Suprapubic skin (tissue), 4 donors: ENCODE measurements around the gene MN1. TPM values are rescaled to one million over a fixed set of nuclear protein-coding genes. Genes with fewer than 3 reads are reported as not detected.
A peak's percentile ranks its signal among the peaks of the same experiment; 100 is the strongest.

ENCODE experiments used
- DNase-seq, 2 donors: peaks; one replicate each; pipeline ENCODE4 v3.0.0-alpha.2; 2019; ENCODE audit warnings: low spot score in 2 of 2
- H3K27ac ChIP-seq: fragments of 200-600 bp; sonication (generic); one replicate; pipeline ENCODE4 v1.5.1; 2019
- H3K27me3 ChIP-seq: fragments of 200-600 bp; sonication (generic); one replicate; pipeline ENCODE4 v1.5.1; 2019
- H3K36me3 ChIP-seq: fragments of 200-600 bp; sonication (generic); one replicate; pipeline ENCODE4 v1.5.1; 2019
- H3K4me1 ChIP-seq: fragments of 200-600 bp; sonication (generic); one replicate; pipeline ENCODE4 v1.5.1; 2019
- H3K4me3 ChIP-seq: fragments of 200-600 bp; sonication (generic); one replicate; pipeline ENCODE4 v1.5.1; 2019; ENCODE audit warnings: mild to moderate bottlenecking
- H3K9me3 ChIP-seq: fragments of 200-600 bp; sonication (generic); one replicate; pipeline ENCODE4 v1.5.1; 2019
- EP300 ChIP-seq: sonication (generic); formaldehyde crosslinking; IDR thresholded peaks from one replicate; pipeline ENCODE4 v1.6.1; 2017; ENCODE audit warnings: antibody characterized with exemption
- POLR2A ChIP-seq, 2 donors: fragments of 450-650 bp; IDR thresholded peaks; one replicate each; pipeline ENCODE4 v1.6.1; 2017; ENCODE audit warnings: antibody characterized with exemption in 2 of 2, mild to moderate bottlenecking in 2 of 2, moderate library complexity in 2 of 2
- POLR2AphosphoS5 ChIP-seq, 3 donors: sonication (generic); formaldehyde crosslinking; IDR thresholded peaks; one replicate each; pipeline ENCODE4 v1.6.1; 2017; ENCODE audit warnings: antibody characterized with exemption in 3 of 3
- WGBS: methylation state at CpG from one replicate; pipeline ENCODE4 v1.1.5; 2018; 5-methylcytosine and 5-hydroxymethylcytosine counted together
- total RNA-seq, 4 donors: library from RNA; depleted of rRNA; stranded (reverse); fragments of >200 nt; gene quantifications; one replicate each; pipeline ENCODE4 v1.1.0, GENCODE V29; 2016
- TF ChIP-seq, protein P1 (sequence below), 2 donors: fragments of 200-600 bp in 1 of 2; fragments of 450-650 bp in 1 of 2; sonication (generic) in 1 of 2; IDR thresholded peaks; one replicate each; pipeline ENCODE4 v1.5.1; 2016 to 2019; ENCODE audit warnings: antibody characterized with exemption in 2 of 2, mild to moderate bottlenecking in 1 of 2, moderate library complexity in 1 of 2

The MN1 gene
- total RNA-seq, 4 donors from 2014 or later = 1.7 to 6.5 (median 4.1) TPM

DNA sequence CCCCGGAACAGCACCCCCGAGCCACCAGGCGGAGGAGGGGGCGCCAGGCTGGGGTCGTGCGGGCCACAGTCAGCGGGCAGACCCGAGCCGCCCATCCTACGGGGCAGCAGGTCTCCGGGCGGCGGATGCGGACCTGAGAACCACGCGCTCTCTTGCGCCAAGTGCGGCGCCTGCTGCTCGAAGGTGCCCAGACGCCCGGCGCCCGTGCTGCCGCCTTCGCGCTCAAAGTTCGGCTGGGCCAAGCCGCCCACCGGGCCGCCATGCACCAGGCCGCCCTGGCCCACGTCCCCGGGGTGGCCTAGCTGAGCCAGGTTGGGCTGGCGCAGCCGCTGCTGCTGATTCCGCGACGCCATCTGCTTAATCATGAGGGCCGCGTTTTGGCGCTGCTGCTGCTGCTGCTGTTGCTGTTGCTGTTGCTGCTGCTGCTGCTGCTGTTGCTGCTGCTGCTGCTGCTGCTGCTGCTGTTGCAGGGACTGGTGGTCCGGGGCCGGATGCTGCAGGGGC is 3.0 kb downstream of the MN1 start:
- H3K27me3 ChIP-seq = peaks cover 21% of the 10 kb centered on the region
- 55% methylated on average over 13 of the region's 44 CpGs for WGBS
- no peak overlapping the region for H3K4me3 ChIP-seq
- TF ChIP-seq POLR2A (IDR thresholded peaks at IDR 0.05) (no peak), EP300 (no peak), POLR2AphosphoS5 (IDR thresholded peaks at IDR 0.05) (no peak)
- TF ChIP-seq, protein P1, sequence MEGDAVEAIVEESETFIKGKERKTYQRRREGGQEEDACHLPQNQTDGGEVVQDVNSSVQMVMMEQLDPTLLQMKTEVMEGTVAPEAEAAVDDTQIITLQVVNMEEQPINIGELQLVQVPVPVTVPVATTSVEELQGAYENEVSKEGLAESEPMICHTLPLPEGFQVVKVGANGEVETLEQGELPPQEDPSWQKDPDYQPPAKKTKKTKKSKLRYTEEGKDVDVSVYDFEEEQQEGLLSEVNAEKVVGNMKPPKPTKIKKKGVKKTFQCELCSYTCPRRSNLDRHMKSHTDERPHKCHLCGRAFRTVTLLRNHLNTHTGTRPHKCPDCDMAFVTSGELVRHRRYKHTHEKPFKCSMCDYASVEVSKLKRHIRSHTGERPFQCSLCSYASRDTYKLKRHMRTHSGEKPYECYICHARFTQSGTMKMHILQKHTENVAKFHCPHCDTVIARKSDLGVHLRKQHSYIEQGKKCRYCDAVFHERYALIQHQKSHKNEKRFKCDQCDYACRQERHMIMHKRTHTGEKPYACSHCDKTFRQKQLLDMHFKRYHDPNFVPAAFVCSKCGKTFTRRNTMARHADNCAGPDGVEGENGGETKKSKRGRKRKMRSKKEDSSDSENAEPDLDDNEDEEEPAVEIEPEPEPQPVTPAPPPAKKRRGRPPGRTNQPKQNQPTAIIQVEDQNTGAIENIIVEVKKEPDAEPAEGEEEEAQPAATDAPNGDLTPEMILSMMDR (IDR thresholded peaks at IDR 0.05) = no peak
- no peaks in the 10 kb centered on the region for H3K36me3 ChIP-seq
- H3K4me1 ChIP-seq = peaks cover 50% of the 10 kb centered on the region
- DNase-seq = no peak
- no peak overlapping the region for H3K27ac ChIP-seq
- no peaks in the 10 kb centered on the region for H3K9me3 ChIP-seq

DNA sequence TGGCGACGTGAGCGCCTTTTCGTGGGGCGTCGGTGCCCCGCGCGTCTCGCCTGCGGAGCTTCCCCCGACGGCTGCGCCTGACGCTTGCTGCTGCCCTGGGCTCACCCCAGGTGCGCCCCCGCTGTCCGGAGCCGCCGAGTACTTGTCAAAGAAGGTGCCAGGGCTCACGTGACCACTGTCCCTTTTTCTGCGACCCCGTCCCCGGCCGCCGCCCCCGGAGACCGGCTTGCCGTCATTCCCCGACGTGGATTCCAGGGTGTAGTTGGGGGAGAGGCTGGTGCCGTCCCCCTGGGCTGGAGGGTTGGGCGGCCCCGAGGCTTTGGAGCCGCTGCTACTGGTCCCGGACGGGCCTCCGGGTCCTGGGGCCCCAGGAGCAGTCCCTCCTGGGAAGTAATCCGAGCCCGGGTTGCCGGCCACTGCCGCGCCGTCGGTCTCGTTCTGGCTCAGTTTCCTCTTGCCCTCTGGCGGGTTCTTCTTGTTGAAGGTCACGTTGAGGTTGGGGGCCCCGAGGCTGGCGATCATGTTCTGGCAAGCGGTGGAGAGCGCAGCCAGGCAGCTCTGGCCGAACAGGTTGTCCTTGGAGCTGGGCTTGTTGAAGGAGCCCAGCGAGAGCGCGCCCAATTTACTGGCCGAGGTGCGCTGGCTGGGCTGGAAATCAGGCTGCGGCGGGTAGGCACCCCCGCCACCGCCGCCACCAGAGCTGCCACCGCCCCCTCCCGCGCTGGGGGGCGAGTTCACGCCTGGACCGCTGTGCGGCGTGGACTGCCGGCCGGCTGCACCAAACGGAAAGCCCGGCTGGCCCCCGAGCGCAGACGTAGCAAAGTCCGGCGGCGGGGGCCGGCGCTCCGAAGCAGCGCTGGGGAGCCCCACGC is 3.8 kb downstream of the MN1 start:
- Histone ChIP-seq H3K36me3 (no peaks in the 10 kb centered on the region), H3K27ac (no peak overlapping the region), H3K4me1 (peaks cover 48% of the 10 kb centered on the region), H3K27me3 (peaks cover 21% of the 10 kb centered on the region), H3K4me3 (peak overlapping the region; percentile 2), H3K9me3 (no peaks in the 10 kb centered on the region)
- WGBS = 82% methylated on average over 53 of the region's 86 CpGs
- no peak for DNase-seq
- TF ChIP-seq POLR2A (IDR thresholded peaks at IDR 0.05) = no peak
- TF ChIP-seq POLR2AphosphoS5 (IDR thresholded peaks at IDR 0.05) = no peak
- TF ChIP-seq EP300 = no peak
- TF ChIP-seq, protein P1 (IDR thresholded peaks at IDR 0.05) = no peak

DNA sequence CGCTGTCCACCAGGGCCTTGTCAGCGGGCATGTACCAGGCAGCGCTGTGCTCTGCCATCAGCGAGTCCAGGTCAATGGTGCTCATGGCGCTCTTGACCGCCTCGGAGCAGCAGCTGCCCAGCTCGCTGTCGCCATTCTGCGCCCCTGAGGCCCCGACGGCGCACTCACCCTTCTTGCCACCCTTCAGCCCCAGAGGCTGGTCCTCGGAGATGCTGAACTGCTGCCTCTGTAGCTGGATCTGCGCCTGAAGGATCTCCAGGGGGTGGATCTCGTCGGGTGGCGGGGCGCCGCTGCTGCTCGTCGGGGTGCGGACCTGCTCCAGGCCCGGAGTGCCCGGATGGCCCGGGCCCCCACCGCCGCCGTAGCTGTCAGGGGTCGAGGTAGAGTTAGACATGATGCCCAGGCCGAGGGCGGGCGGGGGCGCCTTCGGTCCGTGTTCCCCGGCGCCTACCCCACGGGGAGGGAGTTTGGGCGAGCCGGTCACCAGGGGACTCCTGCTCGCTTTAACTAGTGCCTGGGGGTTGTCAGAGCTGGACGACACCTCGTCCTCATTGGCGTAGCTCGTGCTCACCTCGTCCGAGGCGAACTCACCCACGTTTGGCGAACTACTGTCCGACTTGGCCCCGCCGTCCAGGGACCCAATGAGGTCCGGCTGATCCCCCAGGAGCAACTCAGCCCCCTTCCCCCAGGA is 4.6 kb downstream of the MN1 start:
- no peak overlapping the region for H3K27ac ChIP-seq
- H3K4me1 ChIP-seq = peaks cover 40% of the 10 kb centered on the region
- no peaks in the 10 kb centered on the region for H3K36me3 ChIP-seq
- 91% methylated on average over 35 of the region's 55 CpGs for WGBS
- no peak for TF ChIP-seq EP300
- TF ChIP-seq POLR2A (IDR thresholded peaks at IDR 0.05) = no peak
- DNase-seq = no peak
- no peak overlapping the region for H3K4me3 ChIP-seq
- H3K9me3 ChIP-seq = no peaks in the 10 kb centered on the region
- H3K27me3 ChIP-seq = peaks cover 21% of the 10 kb centered on the region

DNA sequence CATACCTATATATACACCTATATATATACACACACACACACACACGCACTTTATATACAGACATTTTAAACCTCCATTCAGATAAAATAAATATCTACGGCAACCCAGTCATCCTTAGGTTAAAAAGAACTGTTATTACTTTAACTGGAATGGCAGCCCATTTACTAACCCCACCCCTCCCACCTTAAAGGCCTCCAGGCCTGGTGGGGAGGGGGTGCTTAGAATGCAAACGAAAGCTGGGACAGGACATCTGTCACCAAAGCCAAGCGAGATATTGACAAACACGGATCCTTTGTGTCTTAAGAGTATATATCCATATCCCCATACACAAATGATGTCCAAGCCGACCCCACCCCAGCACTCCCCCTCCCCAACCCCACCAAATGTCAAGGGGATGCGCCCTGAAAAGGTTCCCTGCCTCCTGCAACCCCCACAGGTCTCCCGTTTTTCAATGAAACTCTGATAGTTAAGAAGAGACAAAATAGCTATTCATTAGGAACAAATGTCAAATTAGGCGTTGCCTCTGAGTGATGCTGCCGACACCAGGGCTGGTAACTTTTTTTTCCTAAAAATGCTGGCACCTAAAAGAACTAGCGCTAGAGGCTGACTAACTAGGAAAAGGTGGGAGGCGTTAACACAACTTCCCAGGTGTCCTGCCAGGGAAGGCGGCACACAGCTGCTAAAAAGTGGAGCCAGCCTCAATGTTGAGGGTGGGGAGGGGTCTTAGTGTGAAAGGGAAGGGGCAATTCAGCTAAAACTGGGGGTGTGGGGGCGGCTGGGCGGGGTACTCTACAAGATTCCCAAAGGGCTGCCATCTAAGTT is 5.6 kb downstream of the MN1 start:
- Histone ChIP-seq H3K9me3 (no peaks in the 10 kb centered on the region), H3K4me3 (peak overlapping the region; percentile 19), H3K4me1 (peaks cover 35% of the 10 kb centered on the region), H3K36me3 (no peaks in the 10 kb centered on the region), H3K27ac (no peak overlapping the region), H3K27me3 (peaks cover 19% of the 10 kb centered on the region)
- TF ChIP-seq POLR2AphosphoS5 (IDR thresholded peaks at IDR 0.05) (no peak), EP300 (no peak), POLR2A (IDR thresholded peaks at IDR 0.05) (no peak)
- TF ChIP-seq, protein P1 (IDR thresholded peaks at IDR 0.05) = no peak
- WGBS = 47% methylated on average over 15 of the region's 15 CpGs
- no peak for DNase-seq

DNA sequence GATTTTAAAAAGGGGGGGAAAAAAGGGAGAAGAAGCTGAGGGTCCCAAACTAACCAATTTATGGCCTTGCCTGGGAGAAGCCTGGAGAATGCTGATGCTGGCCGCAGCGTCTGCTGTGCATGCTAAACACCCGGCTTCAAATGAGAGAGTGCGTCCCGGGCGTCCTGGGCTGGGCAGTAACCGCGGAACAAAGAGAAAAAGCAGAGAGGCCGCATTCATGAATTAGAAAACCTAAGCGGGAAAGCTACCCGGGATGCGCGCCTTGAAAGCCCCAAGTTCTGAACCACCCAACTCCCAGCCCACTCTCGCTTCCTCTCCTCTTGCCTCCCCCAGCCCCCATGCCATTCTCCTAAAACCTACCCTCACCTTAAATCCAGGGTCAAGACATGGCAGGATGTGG is 6.5 kb downstream of the MN1 start:
- TF ChIP-seq, protein P1 (IDR thresholded peaks at IDR 0.05) = no peak
- TF ChIP-seq EP300 = no peak
- no peaks in the 10 kb centered on the region for H3K9me3 ChIP-seq
- no peak for DNase-seq
- H3K36me3 ChIP-seq = no peaks in the 10 kb centered on the region
- WGBS = 92% methylated on average over 14 of the region's 14 CpGs
- H3K4me1 ChIP-seq = peaks cover 27% of the 10 kb centered on the region
- peaks cover 10% of the 10 kb centered on the region for H3K27me3 ChIP-seq
- no peak overlapping the region for H3K27ac ChIP-seq
- no peak overlapping the region for H3K4me3 ChIP-seq
